ENCODE measurements around the gene TDP1.

DNA sequence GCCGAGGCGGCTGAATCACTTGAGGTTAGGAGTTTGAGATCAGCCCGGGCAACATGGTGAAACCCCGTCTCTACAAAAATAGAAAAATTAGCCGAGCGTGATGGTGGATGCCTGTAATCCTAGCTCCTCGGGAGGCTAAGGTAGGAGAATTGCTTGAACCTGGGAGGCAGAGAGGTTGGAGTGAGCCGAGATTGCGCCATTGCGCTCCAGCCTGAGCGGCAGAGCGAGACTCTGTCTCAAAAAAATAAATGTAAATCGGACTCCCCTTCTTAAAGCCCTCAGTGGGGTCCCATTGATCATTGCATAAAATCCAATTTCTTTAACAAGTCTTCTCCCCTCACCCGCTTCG lies 908 bp downstream of the TDP1 start:
- TF ChIP-seq, protein P1, sequence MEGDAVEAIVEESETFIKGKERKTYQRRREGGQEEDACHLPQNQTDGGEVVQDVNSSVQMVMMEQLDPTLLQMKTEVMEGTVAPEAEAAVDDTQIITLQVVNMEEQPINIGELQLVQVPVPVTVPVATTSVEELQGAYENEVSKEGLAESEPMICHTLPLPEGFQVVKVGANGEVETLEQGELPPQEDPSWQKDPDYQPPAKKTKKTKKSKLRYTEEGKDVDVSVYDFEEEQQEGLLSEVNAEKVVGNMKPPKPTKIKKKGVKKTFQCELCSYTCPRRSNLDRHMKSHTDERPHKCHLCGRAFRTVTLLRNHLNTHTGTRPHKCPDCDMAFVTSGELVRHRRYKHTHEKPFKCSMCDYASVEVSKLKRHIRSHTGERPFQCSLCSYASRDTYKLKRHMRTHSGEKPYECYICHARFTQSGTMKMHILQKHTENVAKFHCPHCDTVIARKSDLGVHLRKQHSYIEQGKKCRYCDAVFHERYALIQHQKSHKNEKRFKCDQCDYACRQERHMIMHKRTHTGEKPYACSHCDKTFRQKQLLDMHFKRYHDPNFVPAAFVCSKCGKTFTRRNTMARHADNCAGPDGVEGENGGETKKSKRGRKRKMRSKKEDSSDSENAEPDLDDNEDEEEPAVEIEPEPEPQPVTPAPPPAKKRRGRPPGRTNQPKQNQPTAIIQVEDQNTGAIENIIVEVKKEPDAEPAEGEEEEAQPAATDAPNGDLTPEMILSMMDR (IDR thresholded peaks at IDR 0.05) = no peak
- TF ChIP-seq POLR2A (IDR thresholded peaks at IDR 0.05) = no peak
